Chondrocyte (in vitro differentiated cells): ENCODE measurements around the gene DHX30. TPM values are rescaled to one million over a fixed set of nuclear protein-coding genes. Genes with fewer than 3 reads are reported as not detected.
"Not testable (repeated sequence)": the region's sequence is repeated elsewhere in the genome, so short reads cannot be mapped to it uniquely, and the experiment has no call there.

Experiments used
- DNase-seq: peaks from one replicate; pipeline ENCODE4 v3.0.0; 2021; ENCODE audit warnings: mixed read lengths, low spot score
- H3K27ac Mint-ChIP-seq: one replicate; pipeline ENCODE4 v1.8.0; 2021; ENCODE audit warnings: mild to moderate bottlenecking, moderate library complexity, mixed read lengths; ENCODE audit not compliant: unreplicated experiment
- H3K27me3 Mint-ChIP-seq: 2 replicates; pipeline ENCODE4 v1.8.0; 2021; ENCODE audit warnings: low read depth, mixed read lengths
- H3K36me3 Mint-ChIP-seq: 2 replicates; pipeline ENCODE4 v1.8.0; 2021; ENCODE audit warnings: low read depth, mixed read lengths
- H3K4me1 Mint-ChIP-seq: 2 replicates; pipeline ENCODE4 v1.8.0; 2021; ENCODE audit warnings: low read depth, mild to moderate bottlenecking, mixed read lengths
- H3K4me3 Mint-ChIP-seq: one replicate; pipeline ENCODE4 v1.8.0; 2021; ENCODE audit warnings: mild to moderate bottlenecking, moderate library complexity, mixed read lengths; ENCODE audit not compliant: unreplicated experiment
- H3K9me3 Mint-ChIP-seq: 2 replicates; pipeline ENCODE4 v1.8.0; 2021; ENCODE audit warnings: low read depth, mixed read lengths
- long read RNA-seq: library from polyadenylated mRNA; stranded (forward); transcript quantifications from one replicate; pipeline ENCODE4 v2.0.0, GENCODE V29; 2021
- total RNA-seq: library from RNA; stranded (reverse); gene quantifications from 3 replicates; pipeline ENCODE4 v1.2.1, GENCODE V29; 2021
- TF ChIP-seq, protein P1 (sequence below): fragments of 200-600 bp; sonication (generic); IDR thresholded peaks from 2 replicates; pipeline ENCODE4 v1.5.0; 2021; ENCODE audit warnings: antibody characterized with exemption, mild to moderate bottlenecking, moderate library complexity

Gene DHX30, protein sequence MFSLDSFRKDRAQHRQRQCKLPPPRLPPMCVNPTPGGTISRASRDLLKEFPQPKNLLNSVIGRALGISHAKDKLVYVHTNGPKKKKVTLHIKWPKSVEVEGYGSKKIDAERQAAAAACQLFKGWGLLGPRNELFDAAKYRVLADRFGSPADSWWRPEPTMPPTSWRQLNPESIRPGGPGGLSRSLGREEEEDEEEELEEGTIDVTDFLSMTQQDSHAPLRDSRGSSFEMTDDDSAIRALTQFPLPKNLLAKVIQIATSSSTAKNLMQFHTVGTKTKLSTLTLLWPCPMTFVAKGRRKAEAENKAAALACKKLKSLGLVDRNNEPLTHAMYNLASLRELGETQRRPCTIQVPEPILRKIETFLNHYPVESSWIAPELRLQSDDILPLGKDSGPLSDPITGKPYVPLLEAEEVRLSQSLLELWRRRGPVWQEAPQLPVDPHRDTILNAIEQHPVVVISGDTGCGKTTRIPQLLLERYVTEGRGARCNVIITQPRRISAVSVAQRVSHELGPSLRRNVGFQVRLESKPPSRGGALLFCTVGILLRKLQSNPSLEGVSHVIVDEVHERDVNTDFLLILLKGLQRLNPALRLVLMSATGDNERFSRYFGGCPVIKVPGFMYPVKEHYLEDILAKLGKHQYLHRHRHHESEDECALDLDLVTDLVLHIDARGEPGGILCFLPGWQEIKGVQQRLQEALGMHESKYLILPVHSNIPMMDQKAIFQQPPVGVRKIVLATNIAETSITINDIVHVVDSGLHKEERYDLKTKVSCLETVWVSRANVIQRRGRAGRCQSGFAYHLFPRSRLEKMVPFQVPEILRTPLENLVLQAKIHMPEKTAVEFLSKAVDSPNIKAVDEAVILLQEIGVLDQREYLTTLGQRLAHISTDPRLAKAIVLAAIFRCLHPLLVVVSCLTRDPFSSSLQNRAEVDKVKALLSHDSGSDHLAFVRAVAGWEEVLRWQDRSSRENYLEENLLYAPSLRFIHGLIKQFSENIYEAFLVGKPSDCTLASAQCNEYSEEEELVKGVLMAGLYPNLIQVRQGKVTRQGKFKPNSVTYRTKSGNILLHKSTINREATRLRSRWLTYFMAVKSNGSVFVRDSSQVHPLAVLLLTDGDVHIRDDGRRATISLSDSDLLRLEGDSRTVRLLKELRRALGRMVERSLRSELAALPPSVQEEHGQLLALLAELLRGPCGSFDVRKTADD
- total RNA-seq, result 44.8 to 73.7 TPM (median 47.5 TPM) in 3 replicates
- long read RNA-seq, full-length matches to known transcripts, result 104 of 144 reads
- long read RNA-seq, partial matches to known transcripts, result 13 of 144 reads
- long read RNA-seq, other reads (novel, unspliced or antisense), result 27 of 144 reads

DNA sequence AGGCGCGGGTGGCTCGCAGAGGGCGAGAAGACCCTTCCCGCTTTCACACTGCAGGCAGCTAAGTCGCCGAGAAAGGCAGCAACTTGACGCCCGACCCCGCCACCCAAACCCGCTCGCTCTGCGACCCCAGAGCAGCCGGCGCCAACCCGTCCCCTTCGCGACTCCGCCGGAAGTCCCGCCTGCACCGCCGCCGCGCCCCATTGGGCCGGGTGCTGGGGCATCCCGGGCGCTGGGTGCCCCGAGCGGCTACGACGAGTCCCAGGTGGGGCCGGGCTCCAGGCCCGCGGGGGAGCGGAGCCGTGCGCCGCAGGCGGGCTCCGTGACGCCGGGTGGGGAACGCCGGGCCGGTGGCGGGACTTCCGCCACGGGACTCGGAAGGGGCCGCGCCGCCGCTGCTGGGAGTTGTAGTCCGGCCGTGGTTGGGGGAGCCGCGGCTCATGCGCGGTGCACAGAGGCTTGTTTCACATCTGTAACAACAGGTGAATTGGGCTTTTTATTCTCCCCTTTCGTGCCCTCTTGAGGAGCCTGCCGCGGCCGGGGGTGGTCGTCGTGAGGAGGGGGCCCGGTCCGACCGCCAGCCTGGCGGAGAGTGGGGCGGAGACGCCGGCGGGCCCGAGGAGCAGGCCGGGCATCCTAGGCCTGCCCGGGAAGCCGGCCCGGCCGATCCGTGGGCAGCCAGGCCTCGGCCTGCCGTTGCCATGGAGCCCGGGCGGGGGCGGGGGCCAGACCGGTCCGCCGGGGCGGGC, at the start of gene DHX30:
Gene DHX30 (plus strand): TSS at position 405 of the 746 bp plus-strand sequence. CDS start 7,546 bp downstream, outside the sequence.
- Mint-ChIP-seq H3K4me3 (peak within 1 kb of the TSS; percentile 98), H3K27me3 (no peaks in the 10 kb centered on the region), H3K4me1 (peaks cover 26% of the 10 kb centered on the region), H3K36me3 (no peaks in the 10 kb centered on the region), H3K9me3 (no peaks in the 10 kb centered on the region), H3K27ac (peak within 1 kb of the TSS; percentile 99)
- DNase-seq, result peak; percentile 96
- TF ChIP-seq, protein P1, sequence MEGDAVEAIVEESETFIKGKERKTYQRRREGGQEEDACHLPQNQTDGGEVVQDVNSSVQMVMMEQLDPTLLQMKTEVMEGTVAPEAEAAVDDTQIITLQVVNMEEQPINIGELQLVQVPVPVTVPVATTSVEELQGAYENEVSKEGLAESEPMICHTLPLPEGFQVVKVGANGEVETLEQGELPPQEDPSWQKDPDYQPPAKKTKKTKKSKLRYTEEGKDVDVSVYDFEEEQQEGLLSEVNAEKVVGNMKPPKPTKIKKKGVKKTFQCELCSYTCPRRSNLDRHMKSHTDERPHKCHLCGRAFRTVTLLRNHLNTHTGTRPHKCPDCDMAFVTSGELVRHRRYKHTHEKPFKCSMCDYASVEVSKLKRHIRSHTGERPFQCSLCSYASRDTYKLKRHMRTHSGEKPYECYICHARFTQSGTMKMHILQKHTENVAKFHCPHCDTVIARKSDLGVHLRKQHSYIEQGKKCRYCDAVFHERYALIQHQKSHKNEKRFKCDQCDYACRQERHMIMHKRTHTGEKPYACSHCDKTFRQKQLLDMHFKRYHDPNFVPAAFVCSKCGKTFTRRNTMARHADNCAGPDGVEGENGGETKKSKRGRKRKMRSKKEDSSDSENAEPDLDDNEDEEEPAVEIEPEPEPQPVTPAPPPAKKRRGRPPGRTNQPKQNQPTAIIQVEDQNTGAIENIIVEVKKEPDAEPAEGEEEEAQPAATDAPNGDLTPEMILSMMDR, result no peak

- Mint-ChIP-seq H3K27ac (no peak overlapping the region), H3K4me1 (peaks cover 10% of the 10 kb centered on the region), H3K36me3 (peaks cover 3% of the 10 kb centered on the region), H3K27me3 (no peaks in the 10 kb centered on the region), H3K9me3 (peaks cover 3% of the 10 kb centered on the region), H3K4me3 (no peak overlapping the region)
- DNase-seq, result no peak
- TF ChIP-seq, protein P1, result no peak
Observed at GRCh38 chr3:47758261-47759025, 44.5 kb upstream of the DHX30 start.

DNA sequence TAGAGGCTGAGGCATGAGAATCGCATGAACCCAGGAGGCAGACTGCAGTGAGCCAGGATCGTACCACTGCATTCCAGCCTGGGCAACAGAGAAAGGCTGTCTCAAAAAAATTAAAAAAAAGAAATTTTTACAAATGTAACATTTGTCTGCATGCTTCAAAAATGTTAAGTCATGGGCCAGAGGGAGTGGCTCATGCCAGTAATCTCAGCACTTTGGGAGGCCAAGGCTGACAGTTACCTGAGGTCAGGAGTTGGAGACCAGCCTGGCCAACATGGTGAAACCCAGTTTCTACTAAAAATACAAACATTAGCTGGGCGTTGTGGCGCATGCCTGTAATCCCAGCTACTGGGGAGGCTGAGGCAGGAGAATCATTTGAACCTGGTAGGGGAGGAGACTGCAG, 42.7 kb upstream of the DHX30 start:
- peaks cover 10% of the 10 kb centered on the region for H3K4me1 Mint-ChIP-seq
- not testable (repeated sequence) for DNase-seq, H3K4me3 Mint-ChIP-seq, H3K36me3 Mint-ChIP-seq, H3K9me3 Mint-ChIP-seq, H3K27me3 Mint-ChIP-seq
- peak overlapping the region; percentile 27 for H3K27ac Mint-ChIP-seq

DNA sequence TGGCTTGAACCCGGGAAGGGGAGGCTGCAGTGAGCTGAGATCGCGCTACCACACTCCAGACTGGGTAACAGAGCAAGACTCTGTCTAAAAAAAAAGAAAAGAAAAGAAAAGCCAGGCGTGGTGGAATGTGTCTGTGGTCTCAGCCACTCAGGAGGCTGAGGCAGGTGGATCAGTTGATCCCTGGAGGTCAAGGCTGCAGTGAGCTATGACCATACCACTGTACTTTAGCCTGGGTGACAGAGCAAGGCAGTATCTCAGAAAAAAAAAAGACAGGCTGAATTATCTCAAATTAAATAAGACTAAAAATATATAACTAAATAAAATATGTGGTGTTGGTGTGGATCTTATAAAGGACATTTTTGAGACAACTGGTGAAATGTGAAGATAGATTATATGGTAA, 41.9 kb upstream of the DHX30 start:
- H3K9me3 Mint-ChIP-seq, result peaks cover 3% of the 10 kb centered on the region
- peaks cover 16% of the 10 kb centered on the region for H3K4me1 Mint-ChIP-seq
- H3K27me3 Mint-ChIP-seq, result no peaks in the 10 kb centered on the region
- no peak overlapping the region for H3K4me3 Mint-ChIP-seq
- H3K27ac Mint-ChIP-seq, result no peak overlapping the region
- no peak for DNase-seq
- TF ChIP-seq, protein P1, result no peak
- H3K36me3 Mint-ChIP-seq, result peaks cover 3% of the 10 kb centered on the region
